Thymus (tissue), 11 donors: ENCODE results near the gene PICALM. TPM values are rescaled to one million over a fixed set of nuclear protein-coding genes. Genes with fewer than 3 reads are reported as not detected.
"Not testable (repeated sequence)": the region's sequence is repeated elsewhere in the genome, so short reads cannot be mapped to it uniquely, and the experiment has no call there.

Source experiments
- DNase-seq, 9 donors: peaks; one replicate each; pipeline ENCODE4 v3.0.0-alpha.2; 2013; ENCODE audit warnings: low spot score in 9 of 9, low read depth in 6 of 9, missing footprints in 1 of 9
- H3K27ac ChIP-seq, 2 donors: one replicate each; pipeline ENCODE4 v1.5.1; 2013; ENCODE audit warnings: control low read depth in 1 of 2, low read depth in 1 of 2, low read length in 1 of 2, mild to moderate bottlenecking in 1 of 2, moderate library complexity in 1 of 2
- H3K27me3 ChIP-seq, 2 donors: one replicate each; pipeline ENCODE4 v1.5.1; 2013; ENCODE audit warnings: low read length in 1 of 2; ENCODE audit not compliant: control insufficient read depth in 2 of 2, insufficient read depth in 1 of 2
- H3K36me3 ChIP-seq, 2 donors: one replicate each; pipeline ENCODE4 v1.5.1; 2013; ENCODE audit warnings: low read length in 1 of 2, mild to moderate bottlenecking in 1 of 2, moderate library complexity in 1 of 2; ENCODE audit not compliant: control insufficient read depth in 2 of 2, insufficient read depth in 2 of 2
- H3K4me1 ChIP-seq, 2 donors: one replicate each; pipeline ENCODE4 v1.5.1; 2013; ENCODE audit warnings: low read length in 2 of 2; ENCODE audit not compliant: control insufficient read depth in 2 of 2, insufficient read depth in 2 of 2
- H3K4me3 ChIP-seq, 2 donors: one replicate each; pipeline ENCODE4 v1.5.1; 2013; ENCODE audit warnings: low read length in 2 of 2, control low read depth in 1 of 2, mild to moderate bottlenecking in 1 of 2
- H3K9me3 ChIP-seq, 2 donors: one replicate each; pipeline ENCODE4 v1.5.1; 2013; ENCODE audit warnings: low read length in 1 of 2, mild to moderate bottlenecking in 1 of 2; ENCODE audit not compliant: control insufficient read depth in 2 of 2, insufficient read depth in 1 of 2
- WGBS: extraction: QIAGEN DNeasy Blood & Tissue Kit; methylation state at CpG from one replicate; pipeline ENCODE4 v1.1.7; 2013; 5-methylcytosine and 5-hydroxymethylcytosine counted together
- polyA plus RNA-seq: library from polyadenylated mRNA; stranded (reverse); fragments of 200-250 nt; gene quantifications from one replicate; pipeline ENCODE4 v1.2.3, GENCODE V29; 2013
- total RNA-seq: library from RNA; stranded (reverse); fragments of 120-200 nt; gene quantifications from one replicate; pipeline ENCODE4 v1.2.4, GENCODE V29; 2013
- donor health status: healthy.

The PICALM gene
- total and polyA plus RNA-seq, 2 donors = 93.1 to 111 TPM

- Histone ChIP-seq H3K4me3 (no peak overlapping the region), H3K4me1 (peaks cover 0 to 2% of the 10 kb centered on the region in 2 donors), H3K27me3 (no peaks in the 10 kb centered on the region), H3K36me3 (peaks cover 16 to 62% of the 10 kb centered on the region in 2 donors), H3K9me3 (no peaks in the 10 kb centered on the region), H3K27ac (no peak overlapping the region)
- no peak for DNase-seq
- WGBS = 97% methylated on average over 3 of the region's 3 CpGs
These were observed 108.2 kb downstream of the PICALM start for GRCh38 chr11:85960678-85961077.

DNA sequence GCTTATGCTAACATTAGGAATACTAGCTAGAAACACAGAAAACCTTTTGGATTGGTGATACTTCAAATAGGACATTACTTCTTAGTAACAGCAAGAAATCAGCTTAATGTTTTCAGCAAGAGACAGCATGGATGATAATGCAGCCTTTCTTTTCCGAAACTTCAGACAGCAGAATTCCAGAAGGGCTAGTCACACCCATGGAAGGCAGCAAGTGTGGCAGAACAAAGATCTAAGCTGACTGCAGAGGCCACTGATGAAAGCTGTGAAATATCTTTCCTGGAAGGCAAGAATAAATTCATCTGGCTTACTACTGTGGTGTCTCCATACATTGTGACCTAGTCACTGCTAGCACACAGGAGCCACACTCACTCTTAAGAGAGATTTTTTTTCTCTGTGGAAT is 113.4 kb downstream of the PICALM start:
- no peak for DNase-seq
- Histone ChIP-seq H3K9me3 (peaks cover 0 to 5% of the 10 kb centered on the region in 2 donors), H3K27me3 (no peaks in the 10 kb centered on the region), H3K4me1 (no peaks in the 10 kb centered on the region), H3K27ac (no peak overlapping the region), H3K4me3 (no peak overlapping the region), H3K36me3 (peaks cover 22 to 47% of the 10 kb centered on the region in 2 donors)
- WGBS = 96% methylated on average over 1 of the region's 1 CpG

DNA sequence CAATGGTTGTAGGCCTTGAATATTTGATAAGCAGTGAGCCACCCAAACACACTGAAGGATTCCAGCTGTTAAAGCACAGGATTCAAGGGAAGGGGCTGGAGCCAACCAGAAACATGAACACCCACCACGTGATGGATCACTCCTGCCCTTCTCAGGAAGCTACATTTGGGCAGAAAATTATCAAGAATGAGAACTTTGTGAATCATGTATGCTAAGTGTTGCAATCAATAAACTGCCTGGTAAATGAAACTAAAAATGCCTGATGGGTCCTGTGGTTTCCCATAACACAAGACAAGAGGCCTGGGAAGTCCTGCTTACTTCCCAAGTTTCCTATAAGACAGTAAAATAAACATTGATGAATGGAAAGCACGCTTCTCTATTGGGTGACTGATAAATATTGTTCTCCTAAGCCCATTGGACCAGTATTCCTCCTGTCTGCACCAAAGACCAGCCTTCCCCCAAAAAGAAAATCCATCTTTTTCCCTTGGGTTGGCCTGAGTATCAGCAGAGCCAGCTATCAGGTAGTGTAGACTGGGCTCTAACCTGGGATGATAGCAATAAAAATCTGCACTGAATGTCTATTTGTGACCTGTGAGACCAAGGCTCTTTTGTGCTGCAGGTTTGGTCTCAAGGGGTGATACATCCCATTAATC is 115.3 kb downstream of the PICALM start:
- WGBS = 47% methylated on average over 2 of the region's 2 CpGs
- no peak for DNase-seq
- Histone ChIP-seq H3K4me1 (no peaks in the 10 kb centered on the region), H3K9me3 (peaks cover 0 to 5% of the 10 kb centered on the region in 2 donors), H3K27me3 (no peaks in the 10 kb centered on the region), H3K27ac (no peak overlapping the region), H3K4me3 (no peak overlapping the region), H3K36me3 (peaks cover 18 to 34% of the 10 kb centered on the region in 2 donors)

DNA sequence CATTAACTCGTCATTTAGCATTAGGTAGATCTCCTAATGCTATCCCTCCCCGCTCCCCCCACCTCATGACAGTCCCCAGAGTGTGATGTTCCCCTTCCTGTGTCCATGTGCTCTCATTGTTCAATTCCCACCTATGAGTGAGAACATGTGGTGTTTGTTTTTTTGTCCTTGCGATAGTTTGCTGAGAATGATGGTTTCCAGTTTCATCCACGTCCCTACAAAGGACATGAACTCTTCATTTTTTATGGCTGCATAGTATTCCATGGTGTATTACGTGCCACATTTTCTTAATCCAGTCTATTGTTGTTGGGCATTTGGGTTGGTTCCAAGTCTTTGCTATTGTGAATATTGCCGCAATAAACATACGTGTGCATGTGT is 116.8 kb downstream of the PICALM start:
- WGBS = 97% methylated on average over 7 of the region's 7 CpGs
- not testable (repeated sequence) for H3K27me3 ChIP-seq, H3K4me1 ChIP-seq, H3K4me3 ChIP-seq, H3K9me3 ChIP-seq, H3K27ac ChIP-seq, DNase-seq
- H3K36me3 ChIP-seq = peaks cover 18 to 21% of the 10 kb centered on the region in 2 donors

DNA sequence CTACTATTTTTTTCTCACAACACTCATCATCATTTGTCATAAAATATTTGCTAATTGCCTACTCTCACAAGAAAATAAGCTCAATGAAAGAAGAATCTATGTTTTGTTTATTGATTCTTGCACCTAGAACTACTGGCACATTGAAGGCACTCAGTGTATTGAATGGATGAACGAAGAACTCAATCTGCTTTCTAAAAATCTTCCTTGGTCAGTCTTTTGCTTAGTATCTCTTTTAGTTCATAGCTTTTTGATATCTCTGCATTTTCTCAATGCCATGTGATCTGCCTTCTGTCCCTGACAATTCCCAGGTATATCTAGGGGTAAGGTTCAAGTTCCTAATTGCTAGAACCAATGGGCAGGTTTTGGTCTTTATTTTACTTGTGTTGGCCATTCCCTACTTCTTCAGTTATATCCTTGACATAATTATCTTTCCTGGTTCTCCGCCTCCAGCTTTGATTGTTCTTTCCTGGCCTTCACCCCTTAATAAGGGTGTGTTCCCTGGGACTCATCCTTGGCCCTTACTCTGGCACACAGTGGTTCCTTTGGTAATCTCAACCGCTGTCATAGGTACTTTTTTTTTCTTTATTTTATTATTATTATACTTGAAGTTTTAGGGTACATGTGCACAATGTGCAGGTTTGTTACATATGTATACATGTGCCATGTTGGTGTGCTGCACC is 117.3 kb downstream of the PICALM start:
- peaks cover 17 to 18% of the 10 kb centered on the region in 2 donors for H3K36me3 ChIP-seq
- H3K9me3 ChIP-seq = peaks cover 0 to 5% of the 10 kb centered on the region in 2 donors
- H3K27me3 ChIP-seq = no peaks in the 10 kb centered on the region
- H3K4me1 ChIP-seq = peaks cover 0 to 3% of the 10 kb centered on the region in 2 donors
- no peak overlapping the region for H3K4me3 ChIP-seq
- over 99% methylated on average over 3 of the region's 3 CpGs for WGBS
- H3K27ac ChIP-seq = no peak overlapping the region
- no peak for DNase-seq

DNA sequence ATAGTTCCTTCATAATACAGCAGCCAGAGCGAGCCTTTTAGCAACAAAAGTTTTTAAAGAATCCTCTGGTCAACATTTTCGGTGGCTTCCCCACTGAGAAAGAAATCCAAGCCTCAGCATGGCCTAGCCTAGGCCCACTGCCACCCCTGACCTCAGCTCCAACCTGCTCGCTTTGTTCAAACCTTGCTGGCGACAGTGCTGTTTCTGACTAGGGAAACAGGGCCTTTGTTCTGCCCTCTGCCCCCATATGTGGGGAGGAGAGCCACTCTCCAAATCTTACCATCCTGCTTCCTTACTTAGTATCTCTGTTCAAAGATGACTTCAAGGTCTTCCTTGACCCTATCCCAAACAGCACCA is 117.9 kb downstream of the PICALM start:
- over 99% methylated on average over 4 of the region's 4 CpGs for WGBS
- no peak for DNase-seq
- H3K4me3 ChIP-seq = no peak overlapping the region
- H3K36me3 ChIP-seq = peaks cover 12% of the 10 kb centered on the region in 2 donors
- H3K9me3 ChIP-seq = peaks cover 0 to 5% of the 10 kb centered on the region in 2 donors
- H3K27me3 ChIP-seq = no peaks in the 10 kb centered on the region
- H3K4me1 ChIP-seq = peaks cover 0 to 3% of the 10 kb centered on the region in 2 donors
- H3K27ac ChIP-seq = no peak overlapping the region

DNA sequence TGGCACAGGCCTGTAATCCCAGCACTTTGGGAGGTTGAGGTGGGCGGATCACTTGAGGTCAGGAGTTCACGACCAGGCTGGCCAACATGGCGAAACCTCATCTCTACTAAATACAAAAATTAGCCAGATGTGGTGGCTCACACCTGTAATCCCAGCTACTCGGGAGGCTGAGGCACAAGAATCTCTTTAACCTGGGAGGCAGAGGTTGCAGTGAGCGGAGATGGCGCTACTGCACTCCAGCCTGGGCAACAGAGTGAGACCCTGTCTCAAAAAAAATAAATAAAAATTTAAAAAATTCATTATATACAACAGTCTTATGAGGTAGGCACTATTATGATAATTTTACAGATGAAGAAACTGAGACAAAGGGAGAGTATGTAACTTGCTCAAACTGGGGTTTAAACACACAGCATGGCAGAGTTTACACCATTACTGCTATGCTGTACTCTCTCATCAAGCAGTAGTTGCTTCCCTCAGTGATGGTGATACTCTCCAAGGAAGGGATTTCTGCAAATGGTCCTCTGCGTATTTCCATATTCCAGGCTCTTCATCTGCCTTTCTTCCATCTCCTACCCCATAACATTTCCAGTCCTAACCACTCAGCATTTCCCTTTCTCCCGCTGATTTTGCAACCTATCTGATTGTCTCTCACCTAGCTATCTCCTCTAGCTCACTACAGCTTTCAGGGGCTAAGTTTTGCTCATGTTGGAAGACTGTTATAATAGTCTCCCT is 118.4 kb downstream of the PICALM start:
- Histone ChIP-seq H3K27ac (no peak overlapping the region), H3K9me3 (peaks cover 0 to 6% of the 10 kb centered on the region in 2 donors), H3K4me3 (no peak overlapping the region), H3K27me3 (no peaks in the 10 kb centered on the region), H3K4me1 (peaks cover 0 to 3% of the 10 kb centered on the region in 2 donors), H3K36me3 (peaks cover 9 to 11% of the 10 kb centered on the region in 2 donors)
- 97% methylated on average over 8 of the region's 8 CpGs for WGBS
- no peak for DNase-seq

- Histone ChIP-seq H3K36me3 (peaks cover 7% of the 10 kb centered on the region in 2 donors), H3K4me1 (peaks cover 0 to 3% of the 10 kb centered on the region in 2 donors), H3K9me3 (peaks cover 0 to 12% of the 10 kb centered on the region in 2 donors), H3K27ac (no peak overlapping the region), H3K4me3 (no peak overlapping the region), H3K27me3 (no peaks in the 10 kb centered on the region)
- DNase-seq = no peak
- WGBS = 94% methylated on average over 1 of the region's 1 CpG
These were observed 119.1 kb downstream of the PICALM start for GRCh38 chr11:85949798-85950197.

GRCh38 chr11:85948884-85949283 is 120.0 kb downstream of the PICALM start:
- H3K4me3 ChIP-seq = no peak overlapping the region
- no peak overlapping the region for H3K27ac ChIP-seq
- 94% methylated on average over 2 of the region's 2 CpGs for WGBS
- no peaks in the 10 kb centered on the region for H3K27me3 ChIP-seq
- peaks cover 0 to 3% of the 10 kb centered on the region in 2 donors for H3K36me3 ChIP-seq
- H3K9me3 ChIP-seq = peaks cover 0 to 11% of the 10 kb centered on the region in 2 donors
- no peak for DNase-seq
- H3K4me1 ChIP-seq = peaks cover 0 to 3% of the 10 kb centered on the region in 2 donors
